Transverse colon (tissue), 4 donors: ENCODE data around the gene UTP11. TPM values are rescaled to one million over a fixed set of nuclear protein-coding genes. Genes with fewer than 3 reads are reported as not detected.

Experiments
- DNase-seq: peaks from one replicate; pipeline ENCODE4 v3.0.0-alpha.2; 2019
- H3K27ac ChIP-seq, 4 donors: fragments of 200-600 bp; sonication (generic); 2 replicates each; pipeline ENCODE4 v1.5.1; 2016 to 2018; ENCODE audit warnings: inconsistent platforms in 4 of 4
- H3K27me3 ChIP-seq: fragments of 200-600 bp; sonication (generic); 2 replicates; pipeline ENCODE4 v1.5.1; 2017; ENCODE audit warnings: inconsistent platforms
- H3K36me3 ChIP-seq, 4 donors: fragments of 200-600 bp; sonication (generic); 2 replicates each; pipeline ENCODE4 v1.5.1; 2017 to 2019; ENCODE audit warnings: inconsistent platforms in 4 of 4
- H3K4me1 ChIP-seq, 4 donors: fragments of 200-600 bp; sonication (generic); 2 replicates each; pipeline ENCODE4 v1.5.1; 2017 to 2020; ENCODE audit warnings: inconsistent platforms in 4 of 4
- H3K4me3 ChIP-seq, 4 donors: fragments of 200-600 bp; sonication (generic); 1 replicate in 1 of 4; 2 replicates in 3 of 4; pipeline versions ENCODE4 v1.5.1 to v1.6.1; 2017 to 2019; ENCODE audit warnings: inconsistent platforms in 4 of 4
- H3K9me3 ChIP-seq, 2 donors: fragments of 200-600 bp; sonication (generic); 2 replicates each; pipeline ENCODE4 v1.5.1; 2017 to 2019; ENCODE audit warnings: inconsistent platforms in 2 of 2
- EP300 ChIP-seq: sonication (generic); formaldehyde crosslinking; IDR thresholded peaks from one replicate; pipeline ENCODE4 v1.6.1; 2017; ENCODE audit warnings: antibody characterized with exemption, low read depth
- POLR2A ChIP-seq: fragments of 450-650 bp; IDR thresholded peaks from one replicate; pipeline ENCODE4 v1.6.1; 2016; ENCODE audit warnings: antibody characterized with exemption, mild to moderate bottlenecking, moderate library complexity
- POLR2AphosphoS5 ChIP-seq, 3 donors: sonication (generic); formaldehyde crosslinking; IDR thresholded peaks; one replicate each; pipeline ENCODE4 v1.6.1; 2016; ENCODE audit warnings: antibody characterized with exemption in 3 of 3
- WGBS, 2 donors: methylation state at CpG; one replicate each; pipeline ENCODE4 v1.1.5; 2018; ENCODE audit warnings: low coverage in 1 of 2; 5-methylcytosine and 5-hydroxymethylcytosine counted together
- in situ Hi-C, 4 donors: fragments of 200-750 bp; cut with MboI; loops; one replicate each; pipeline versions ENCODE4 v1.15.0 to v1.15.1; 2017; ENCODE audit warnings: low sequenced_read_pairs in 3 of 4, low pct_ligation_motif_present in 1 of 4, low pct_unique_long_range_greater_than_20kb in 1 of 4
- intact Hi-C: fragments of 100-400 bp; cut with DNase I; formaldehyde crosslinking; loops from one replicate; pipeline ENCODE4 v1.15.1; 2023; ENCODE audit warnings: low total_unique reads
- total RNA-seq, 4 donors: library from RNA; depleted of rRNA; stranded (reverse); fragments of >200 nt; gene quantifications; one replicate each; pipeline ENCODE4 v1.1.0, GENCODE V29; 2016
- TF ChIP-seq, protein P1 (sequence below), 5 experiments: fragments of 200-600 bp in 3 of 5; fragments of 450-650 bp in 2 of 5; sonication (generic) in 3 of 5; IDR thresholded peaks; 1 replicate in 2 of 5; 2 replicates in 3 of 5; pipeline ENCODE4 v1.5.1; 2016 to 2017; ENCODE audit warnings: antibody characterized with exemption in 5 of 5, inconsistent platforms in 3 of 5, mild to moderate bottlenecking in 2 of 5, moderate library complexity in 1 of 5

Gene UTP11
- total RNA-seq, 4 donors from 2014 or later, result 3.2 to 22.2 (median 15.3) TPM

DNA sequence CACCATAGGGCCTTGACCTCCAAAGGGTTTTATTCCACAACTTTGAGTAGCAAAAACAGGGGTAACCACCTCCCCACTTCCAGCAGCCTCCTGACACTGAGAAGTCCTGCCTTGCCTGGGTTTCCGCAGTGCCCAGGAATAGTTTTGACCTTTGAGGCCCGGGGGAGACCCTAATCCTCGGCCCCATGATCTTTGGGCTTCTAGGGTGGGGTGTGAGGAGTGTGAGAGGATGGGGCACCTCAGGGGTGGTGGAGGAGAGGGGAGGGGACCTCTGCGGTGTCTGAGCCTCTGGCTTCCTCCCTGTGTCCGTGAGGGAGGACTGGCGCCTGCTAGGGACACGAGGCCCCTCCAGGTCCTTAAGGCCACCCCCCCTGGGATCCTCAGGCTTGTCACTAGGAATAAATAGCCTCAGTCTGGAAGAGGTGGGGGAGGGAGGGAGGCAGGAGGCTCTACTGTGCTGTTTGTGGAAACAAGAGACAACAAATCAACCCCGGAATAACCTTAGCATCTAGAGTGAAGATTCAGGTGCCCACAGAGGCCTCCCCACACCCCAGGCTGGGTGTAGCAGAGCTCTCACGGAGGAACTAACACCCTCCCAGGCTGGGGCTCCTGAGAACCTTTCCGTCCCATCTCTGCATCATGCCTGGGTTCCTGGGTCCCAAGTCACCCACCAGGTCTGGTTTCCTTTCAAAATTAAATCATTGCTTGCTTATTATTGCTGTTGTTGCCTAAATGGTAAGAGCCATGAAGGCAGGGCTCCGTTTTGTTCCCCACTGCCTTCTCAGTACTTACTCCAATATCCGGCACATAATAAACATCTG lies 6.3 kb upstream of the UTP11 start:
- peaks cover 34% of the 10 kb centered on the region for H3K27me3 ChIP-seq
- peak overlapping the region; percentile 80 to 94 (median 90) for H3K27ac ChIP-seq
- no peak for DNase-seq
- H3K9me3 ChIP-seq, result no peaks in the 10 kb centered on the region
- TF ChIP-seq EP300 (no peak), POLR2A (no peak), POLR2AphosphoS5 (IDR thresholded peaks at IDR 0.05) (no peak)
- TF ChIP-seq, protein P1, sequence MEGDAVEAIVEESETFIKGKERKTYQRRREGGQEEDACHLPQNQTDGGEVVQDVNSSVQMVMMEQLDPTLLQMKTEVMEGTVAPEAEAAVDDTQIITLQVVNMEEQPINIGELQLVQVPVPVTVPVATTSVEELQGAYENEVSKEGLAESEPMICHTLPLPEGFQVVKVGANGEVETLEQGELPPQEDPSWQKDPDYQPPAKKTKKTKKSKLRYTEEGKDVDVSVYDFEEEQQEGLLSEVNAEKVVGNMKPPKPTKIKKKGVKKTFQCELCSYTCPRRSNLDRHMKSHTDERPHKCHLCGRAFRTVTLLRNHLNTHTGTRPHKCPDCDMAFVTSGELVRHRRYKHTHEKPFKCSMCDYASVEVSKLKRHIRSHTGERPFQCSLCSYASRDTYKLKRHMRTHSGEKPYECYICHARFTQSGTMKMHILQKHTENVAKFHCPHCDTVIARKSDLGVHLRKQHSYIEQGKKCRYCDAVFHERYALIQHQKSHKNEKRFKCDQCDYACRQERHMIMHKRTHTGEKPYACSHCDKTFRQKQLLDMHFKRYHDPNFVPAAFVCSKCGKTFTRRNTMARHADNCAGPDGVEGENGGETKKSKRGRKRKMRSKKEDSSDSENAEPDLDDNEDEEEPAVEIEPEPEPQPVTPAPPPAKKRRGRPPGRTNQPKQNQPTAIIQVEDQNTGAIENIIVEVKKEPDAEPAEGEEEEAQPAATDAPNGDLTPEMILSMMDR (IDR thresholded peaks at IDR 0.05), result no peak
- WGBS, 2 donors, result 60 to 64% methylated on average over 1 to 12 of the region's 12 CpGs
- peak overlapping the region in 2 of 4 donors; percentile 62 to 66 for H3K4me3 ChIP-seq
- H3K36me3 ChIP-seq, result no peaks in the 10 kb centered on the region
- in situ Hi-C loops (no loop called here), intact Hi-C loops (no loop called here)
- H3K4me1 ChIP-seq, result peaks cover 13 to 35% (median 23%) of the 10 kb centered on the region in 4 donors

DNA sequence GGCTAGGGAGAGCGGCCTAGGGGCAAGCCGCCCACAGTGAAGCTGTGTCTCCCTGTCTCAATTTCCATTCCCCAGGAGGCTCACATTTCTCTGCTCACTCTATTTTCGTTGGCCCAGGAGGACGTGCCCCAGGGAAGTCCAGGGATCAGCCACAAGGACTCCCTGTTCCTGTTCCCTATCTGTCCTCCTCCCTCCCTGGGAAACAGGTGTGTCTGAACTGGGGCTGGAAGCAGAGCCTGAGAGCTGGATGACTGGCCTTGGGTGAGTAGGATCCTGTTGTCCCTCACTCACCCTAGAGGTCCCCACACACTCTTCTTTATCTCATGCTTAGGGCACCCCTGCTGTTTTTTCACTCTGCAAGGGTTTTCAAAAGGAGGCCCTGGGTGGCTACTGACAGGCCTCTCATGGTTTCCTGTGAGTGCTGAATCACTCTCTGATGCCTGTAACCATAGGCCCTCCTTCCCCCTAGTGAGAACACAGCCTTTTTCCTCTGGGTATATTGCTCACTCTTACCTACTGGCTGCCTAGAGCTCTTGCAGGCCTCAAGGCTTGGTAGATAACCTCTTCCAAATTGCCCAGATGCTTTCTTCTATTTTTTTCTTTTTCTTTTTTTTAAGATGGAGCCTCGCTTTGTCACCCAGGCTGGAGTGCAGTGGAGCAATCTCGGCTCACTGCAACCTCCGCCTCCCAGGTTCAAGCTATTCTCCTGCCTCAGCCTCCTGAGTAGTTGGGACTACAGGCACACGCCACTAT lies 3.3 kb upstream of the UTP11 start:
- no peak for DNase-seq
- Histone ChIP-seq H3K27ac (no peak overlapping the region), H3K4me1 (peaks cover 6 to 28% (median 22%) of the 10 kb centered on the region in 4 donors), H3K4me3 (no peak overlapping the region), H3K9me3 (no peaks in the 10 kb centered on the region), H3K36me3 (no peaks in the 10 kb centered on the region), H3K27me3 (peaks cover 20% of the 10 kb centered on the region)
- no peak for TF ChIP-seq POLR2A
- no peak for TF ChIP-seq POLR2AphosphoS5 (IDR thresholded peaks at IDR 0.05)
- TF ChIP-seq, protein P1 (IDR thresholded peaks at IDR 0.05), result no peak
- intact Hi-C loops (no loop called here), in situ Hi-C loops (no loop called here)
- 81 to 90% methylated on average over 4 to 8 of the region's 8 CpGs for WGBS, 2 donors

DNA sequence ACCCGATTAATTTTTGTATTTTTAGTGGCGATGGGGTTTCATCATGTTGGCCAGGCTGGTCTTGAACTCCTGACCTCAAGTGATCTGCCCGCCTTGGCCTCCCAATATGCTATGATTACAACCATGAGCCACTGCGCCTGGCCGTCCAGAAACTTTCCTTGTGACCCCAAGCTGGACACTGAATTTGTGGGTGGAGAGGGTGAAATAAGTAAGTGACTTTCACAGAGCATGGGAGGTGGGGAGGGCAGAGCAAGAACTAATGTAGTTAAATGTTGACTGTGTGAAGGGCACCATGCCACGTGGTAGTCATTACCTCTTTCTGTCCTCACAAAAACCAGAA lies 2.7 kb upstream of the UTP11 start:
- TF ChIP-seq POLR2AphosphoS5 (IDR thresholded peaks at IDR 0.05), result no peak
- no peak for TF ChIP-seq POLR2A
- TF ChIP-seq EP300, result no peak
- TF ChIP-seq, protein P1 (IDR thresholded peaks at IDR 0.05), result no peak
- Histone ChIP-seq H3K27me3 (peaks cover 16% of the 10 kb centered on the region), H3K9me3 (no peaks in the 10 kb centered on the region), H3K4me3 (no peak overlapping the region), H3K27ac (no peak overlapping the region), H3K4me1 (peaks cover 6 to 28% (median 24%) of the 10 kb centered on the region in 4 donors), H3K36me3 (no peaks in the 10 kb centered on the region)
- in situ Hi-C loops, result no loop called here
- WGBS, 2 donors, result 94 to 100% methylated on average over 2 to 6 of the region's 6 CpGs
- DNase-seq, result no peak
- intact Hi-C loops, result no loop called here

DNA sequence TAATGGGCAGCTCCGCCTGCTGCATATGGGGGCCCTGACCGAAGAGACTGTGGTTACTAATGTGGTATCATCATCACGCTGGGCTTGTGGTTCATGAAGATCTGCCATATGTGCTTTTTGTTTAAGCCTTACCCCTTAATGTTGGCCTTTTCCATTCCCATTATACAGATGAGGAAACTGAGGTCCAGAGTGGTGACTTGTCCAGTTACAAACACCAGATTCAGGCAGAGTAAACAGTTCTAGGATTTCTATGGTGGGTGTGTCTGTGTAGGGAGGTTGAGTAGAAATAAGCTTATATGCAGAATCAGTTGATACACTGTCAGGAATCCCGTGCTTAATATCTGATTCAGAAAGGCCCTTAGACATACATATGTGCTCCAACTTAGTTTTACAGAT lies 691 bp downstream of the UTP11 start:
- Histone ChIP-seq H3K4me3 (peak overlapping the region; percentile 74 to 90 (median 84)), H3K9me3 (no peaks in the 10 kb centered on the region), H3K4me1 (peaks cover 6 to 44% (median 28%) of the 10 kb centered on the region in 4 donors), H3K27ac (peak overlapping the region; percentile 92 to 96 (median 96)), H3K36me3 (peaks cover 0 to 14% (median 3%) of the 10 kb centered on the region in 4 donors), H3K27me3 (no peaks in the 10 kb centered on the region)
- 8 to 57% methylated on average over 1 to 4 of the region's 4 CpGs for whole genome bisulfite sequencing, 2 donors
- TF ChIP-seq POLR2A, result no peak
- no peak for TF ChIP-seq EP300
- no peak for TF ChIP-seq POLR2AphosphoS5 (IDR thresholded peaks at IDR 0.05)
- TF ChIP-seq, protein P1 (IDR thresholded peaks at IDR 0.05), result no peak
- DNase-seq, result no peak
- intact Hi-C loops (loop anchor here (1.0 kb wide), 1 partner anchor 18 kb away; no protein-coding TSS in a partner anchor), in situ Hi-C loops (no loop called here)
